HG02981 (cell line): ENCODE data around the gene AKAP7.
"Not testable (repeated sequence)": the region's sequence is repeated elsewhere in the genome, so short reads cannot be mapped to it uniquely, and the experiment has no call there.

Source experiments
- ATAC-seq: cut with Tn5 transposase; IDR thresholded peaks from one replicate; pipeline ENCODE4 v1.9.1; 2021; ENCODE audit warnings: mild to moderate bottlenecking, moderate library complexity; ENCODE audit not compliant: unreplicated experiment

AKAP7 gene

GRCh38 chr6:131288214-131288613 lies 152.9 kb downstream of the AKAP7 start:
- ATAC-seq, result no peak

DNA sequence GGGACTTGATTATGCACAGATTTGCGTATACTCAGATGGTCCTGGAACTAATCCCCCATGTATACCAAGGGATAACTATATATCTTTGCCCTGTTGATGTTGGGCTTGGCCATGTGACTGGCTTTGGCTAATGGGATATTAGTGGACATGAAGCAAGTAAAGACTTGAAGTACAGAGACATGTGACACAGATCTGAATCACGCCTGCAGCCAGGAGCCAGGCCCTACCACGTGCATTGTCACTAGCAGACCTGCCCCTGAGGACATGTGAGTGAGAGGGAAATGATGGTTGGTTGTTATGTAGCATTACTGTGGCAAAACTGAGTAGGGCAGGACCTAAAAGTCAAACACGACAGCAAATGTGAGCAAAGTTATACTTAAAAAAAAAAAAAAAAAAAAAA lies 155.7 kb downstream of the AKAP7 start:
- ATAC-seq, result no peak

- no peak for ATAC-seq
Measured at GRCh38 chr6:131292145-131292938, 157.1 kb downstream of the AKAP7 start.

DNA sequence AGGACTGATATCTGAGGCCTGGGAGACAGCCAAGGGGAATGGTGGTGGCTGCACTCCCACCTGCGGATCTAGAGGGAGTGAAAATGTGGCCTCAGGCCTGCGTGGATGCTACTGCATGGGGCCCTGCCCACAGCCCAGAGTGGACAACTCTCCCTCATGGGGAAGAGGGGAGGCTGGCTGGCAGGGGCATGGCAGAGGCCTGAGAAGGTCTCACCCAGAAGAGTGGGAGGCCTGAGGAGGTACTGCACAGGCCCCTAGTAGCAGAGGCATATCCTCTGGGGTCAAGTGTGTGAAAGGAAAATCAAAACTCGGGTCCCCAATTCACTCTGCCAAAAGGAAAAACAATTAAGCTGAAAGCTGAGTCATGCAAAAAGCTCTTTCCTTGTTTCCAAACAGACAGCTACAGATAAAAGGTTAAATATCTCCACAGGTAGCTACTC lies 158.2 kb downstream of the AKAP7 start:
- ATAC-seq, result no peak

DNA sequence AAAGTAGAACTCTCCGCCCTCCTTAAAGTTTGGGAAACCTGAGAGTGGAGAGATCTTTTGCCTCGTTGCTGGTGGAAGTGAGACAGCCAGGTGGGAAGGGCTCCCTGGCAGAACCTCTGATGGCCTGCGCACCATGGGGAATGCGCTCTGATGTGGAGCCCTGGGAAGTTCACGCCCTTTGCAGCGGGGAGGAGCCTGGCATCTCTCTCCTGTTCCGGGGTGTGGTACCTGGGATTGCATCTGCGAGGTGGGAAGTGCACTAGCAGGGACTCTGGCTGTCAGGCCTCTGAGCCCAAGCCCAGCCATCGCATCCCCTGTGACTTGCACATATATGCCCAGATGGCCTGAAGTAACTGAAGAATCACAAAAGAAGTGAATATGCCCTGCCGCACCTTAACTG lies 159.8 kb downstream of the AKAP7 start:
- no peak for ATAC-seq

- not testable (repeated sequence) for ATAC-seq
Measured at GRCh38 chr6:131300826-131301225, 165.6 kb downstream of the AKAP7 start.

- no peak for ATAC-seq
Measured at GRCh38 chr6:131303338-131303930, 168.2 kb downstream of the AKAP7 start.

GRCh38 chr6:131305037-131305850 lies 170.0 kb downstream of the AKAP7 start:
- ATAC-seq, result no peak

DNA sequence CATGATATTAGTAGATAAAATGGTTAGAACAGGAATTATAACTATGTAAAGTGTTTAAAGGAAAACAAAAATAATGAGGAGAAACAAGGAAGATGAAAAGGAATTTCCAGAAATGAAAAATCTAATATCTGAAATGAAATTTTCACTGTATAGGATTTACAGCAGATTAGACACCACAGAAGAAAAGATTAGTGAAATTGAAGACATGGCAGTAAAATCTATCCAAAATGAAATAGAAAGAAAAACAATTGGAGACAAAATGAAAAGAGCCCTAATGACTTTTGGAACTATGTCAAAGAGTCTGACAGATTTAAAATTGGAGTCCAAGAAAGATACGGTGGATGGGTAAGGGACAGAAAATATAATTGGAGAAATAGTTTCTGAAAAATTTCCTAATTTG lies 174.2 kb downstream of the AKAP7 start:
- no peak for ATAC-seq

DNA sequence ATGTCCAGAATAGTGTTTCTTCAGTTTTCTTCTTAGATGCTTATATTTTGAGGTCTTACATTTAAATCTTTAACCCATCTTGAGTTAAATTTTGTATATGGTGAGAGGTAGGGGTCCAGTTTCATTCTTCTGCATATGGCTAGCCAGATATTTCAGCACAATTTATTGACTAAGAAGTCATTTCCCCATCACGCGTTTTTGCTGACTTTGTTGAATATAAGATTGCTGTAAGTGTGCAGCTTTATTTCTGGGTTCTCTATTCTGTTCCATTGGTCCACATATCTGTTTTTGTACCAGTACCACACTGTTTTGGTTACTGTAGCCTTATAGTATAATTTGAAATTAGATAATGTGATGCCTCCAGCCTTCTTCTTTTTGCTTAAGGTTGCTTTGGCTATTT lies 179.6 kb downstream of the AKAP7 start:
- ATAC-seq, result no peak

DNA sequence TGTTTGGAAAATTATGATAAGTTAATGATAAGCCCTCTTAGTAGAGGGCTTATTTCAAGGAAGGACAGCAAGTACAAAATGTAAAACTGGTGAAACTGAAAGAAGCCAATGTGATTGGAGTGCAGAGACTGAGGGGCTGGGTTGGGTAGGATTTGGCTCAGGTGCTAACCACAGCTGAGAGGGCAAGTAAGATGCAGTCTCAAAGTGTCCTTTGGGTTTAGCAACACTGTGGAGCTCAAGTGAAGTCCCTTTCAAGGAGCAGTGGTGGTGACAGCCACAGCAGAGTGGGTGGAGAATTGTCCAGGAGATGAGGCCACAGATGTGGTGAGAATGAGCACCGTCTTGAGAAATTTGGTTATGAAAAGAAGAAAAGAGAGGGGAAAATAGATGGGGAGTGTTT lies 181.4 kb downstream of the AKAP7 start:
- no peak for ATAC-seq

DNA sequence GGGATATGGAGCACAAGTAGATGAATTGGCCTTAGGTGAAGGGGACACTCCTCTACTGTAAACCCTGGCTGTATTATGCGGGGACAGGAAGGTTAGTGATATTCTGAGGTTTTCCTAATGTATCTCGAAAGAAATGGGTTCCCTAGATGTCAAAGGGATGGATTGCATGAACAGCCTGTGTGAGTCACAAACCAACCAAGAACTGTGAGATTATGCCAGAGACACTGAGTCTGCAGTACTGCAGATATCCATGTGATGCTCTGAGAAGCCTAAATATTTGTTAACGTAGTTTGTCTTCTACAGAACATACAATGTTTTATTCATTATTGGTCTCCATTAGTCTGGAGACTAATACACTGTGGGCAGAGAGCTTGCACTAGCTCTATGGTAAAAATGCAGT lies 182.2 kb downstream of the AKAP7 start:
- ATAC-seq, result no peak

- no peak for ATAC-seq
Measured at GRCh38 chr6:131321589-131321988, 186.3 kb downstream of the AKAP7 start.

DNA sequence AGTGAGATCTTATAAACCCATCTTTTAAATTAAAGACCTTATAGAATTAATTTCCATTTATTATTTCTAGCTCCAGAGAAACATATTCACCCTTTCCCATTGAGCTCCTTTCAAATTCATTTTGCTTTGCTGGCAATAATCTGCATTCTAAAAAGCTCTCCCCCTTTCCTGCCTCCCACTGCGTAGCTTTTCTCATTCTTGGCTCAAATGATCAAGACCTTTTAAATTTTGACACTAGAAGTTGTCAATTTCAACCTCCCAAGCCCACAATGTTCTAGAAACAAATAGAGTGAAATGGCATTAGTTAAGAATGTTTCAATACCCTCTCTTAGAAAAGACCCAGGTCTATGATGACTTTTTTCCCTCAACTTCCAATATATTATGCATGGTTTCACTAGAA lies 186.9 kb downstream of the AKAP7 start:
- ATAC-seq, result no peak

- not testable (repeated sequence) for ATAC-seq
Measured at GRCh38 chr6:131325669-131326068, 190.4 kb downstream of the AKAP7 start.

DNA sequence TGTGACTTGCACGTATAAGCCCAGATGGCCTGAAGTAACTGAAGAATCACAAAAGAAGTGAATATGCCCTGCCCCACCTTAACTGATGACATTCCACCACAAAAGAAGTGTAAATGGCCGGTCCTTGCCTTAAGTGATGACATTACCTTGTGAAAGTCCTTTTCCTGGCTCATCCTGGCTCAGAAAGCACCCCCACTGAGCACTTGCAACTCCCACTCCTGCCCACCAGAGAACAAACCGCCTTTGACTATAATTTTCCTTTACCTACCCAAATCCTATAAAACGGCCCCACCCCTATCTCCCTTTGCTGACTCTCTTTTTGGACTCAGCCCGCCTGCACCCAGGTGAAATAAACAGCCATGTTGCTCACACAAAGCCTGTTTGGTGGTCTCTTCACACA lies 193.5 kb downstream of the AKAP7 start:
- ATAC-seq, result not testable (repeated sequence)

DNA sequence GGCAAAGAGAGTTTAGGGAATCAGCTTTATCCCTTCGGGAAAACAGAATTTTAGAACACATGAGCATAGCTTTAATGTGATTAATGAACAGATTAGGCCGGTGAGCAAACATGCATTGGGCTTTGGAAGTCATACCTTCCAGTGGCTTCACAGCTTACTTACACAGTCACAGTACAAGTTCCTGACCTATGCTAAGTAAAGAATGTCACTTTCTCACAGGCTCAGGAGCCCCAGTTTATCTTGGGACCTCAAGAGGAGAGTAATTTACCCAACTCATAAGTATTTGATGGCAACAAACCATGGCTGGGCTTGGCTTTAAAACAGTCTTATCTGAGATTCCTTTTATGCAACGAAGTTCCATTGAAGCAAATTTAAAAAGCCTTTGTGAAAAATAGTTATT lies 195.9 kb downstream of the AKAP7 start:
- ATAC-seq, result no peak

- ATAC-seq, result no peak
Measured at GRCh38 chr6:131331873-131332781, 196.9 kb downstream of the AKAP7 start.
